WTC11 (cell line): ENCODE results near the gene DNAJB11. TPM values are rescaled to one million over a fixed set of nuclear protein-coding genes. Genes with fewer than 3 reads are reported as not detected.

ENCODE experiments used
- ATAC-seq: fragments of 200-7000 bp; cut with Tn5 transposase; 2 replicates; pipeline ENCODE4 v1.10.0; 2021; ENCODE audit warnings: mild to moderate bottlenecking, moderate library complexity
- CTCF ChIA-PET: fragments of 300-600 bp; sonication (Branson Sonifier 250); formaldehyde crosslinking; loops from one replicate; lab custom pipeline; 2021; ENCODE audit warnings: antibody characterized with exemption; lab: Charles Lee
- POLR2A ChIA-PET: fragments of 350-600 bp; sonication (Branson Sonifier 250); formaldehyde crosslinking; loops from one replicate; lab custom pipeline; 2021; ENCODE audit warnings: antibody characterized with exemption; lab: Charles Lee
- DNase-seq: peaks from one replicate; pipeline ENCODE4 v3.0.0; 2021; ENCODE audit warnings: low spot score
- H3K27ac Mint-ChIP-seq: 2 replicates; pipeline ENCODE4 v1.8.0; 2021; ENCODE audit warnings: mixed read lengths
- H3K27me3 Mint-ChIP-seq: 2 replicates; pipeline ENCODE4 v1.8.0; 2021; ENCODE audit warnings: low read depth, mild to moderate bottlenecking, moderate library complexity, mixed read lengths
- H3K36me3 Mint-ChIP-seq: 2 replicates; pipeline ENCODE4 v1.8.0; 2021; ENCODE audit warnings: mixed read lengths
- H3K4me1 Mint-ChIP-seq: 2 replicates; pipeline ENCODE4 v1.8.0; 2022; ENCODE audit warnings: mixed read lengths
- H3K4me3 Mint-ChIP-seq: 2 replicates; pipeline ENCODE4 v1.8.0; 2021; ENCODE audit warnings: mild to moderate bottlenecking, moderate library complexity, mixed read lengths
- H3K9me3 Mint-ChIP-seq: 2 replicates; pipeline ENCODE4 v1.8.0; 2021; ENCODE audit warnings: mixed read lengths
- ARID4B ChIP-seq: sonication (generic); formaldehyde crosslinking; IDR thresholded peaks from 2 replicates; pipeline ENCODE4 v1.8.0; 2023; ENCODE audit warnings: missing genetic modification reagents, mild to moderate bottlenecking, borderline replicate concordance
- ATF1 ChIP-seq: sonication (generic); formaldehyde crosslinking; IDR thresholded peaks from 2 replicates; pipeline ENCODE4 v1.8.1; 2023; ENCODE audit warnings: mild to moderate bottlenecking, moderate library complexity, missing genetic modification reagents
- CBFB ChIP-seq: sonication (generic); formaldehyde crosslinking; IDR thresholded peaks from 2 replicates; pipeline ENCODE4 v1.8.1; 2022; ENCODE audit warnings: mild to moderate bottlenecking, low read depth, missing genetic modification reagents
- ESRRA ChIP-seq: sonication (generic); formaldehyde crosslinking; IDR thresholded peaks from 2 replicates; pipeline ENCODE4 v1.8.1; 2022; ENCODE audit warnings: mild to moderate bottlenecking, missing genetic modification reagents, borderline replicate concordance
- ETV6 ChIP-seq: sonication (generic); formaldehyde crosslinking; IDR thresholded peaks from 2 replicates; pipeline ENCODE4 v1.8.1; 2022; ENCODE audit warnings: mild to moderate bottlenecking, missing genetic modification reagents
- GTF2I ChIP-seq: fragments of 250-450 bp; sonication (Bioruptor Pico); conservative IDR thresholded peaks from 2 replicates; pipeline ENCODE4 v1.4.0; 2021; ENCODE audit warnings: mild to moderate bottlenecking
- MXD4 ChIP-seq: fragments of 250-450 bp; sonication (Bioruptor Pico); IDR thresholded peaks from 2 replicates; pipeline ENCODE4 v1.8.0; 2021; ENCODE audit warnings: mild to moderate bottlenecking, moderate library complexity, borderline replicate concordance
- OVOL2 ChIP-seq: fragments of 250-450 bp; sonication (Bioruptor Pico); IDR thresholded peaks from 2 replicates; pipeline ENCODE4 v1.9.0; 2021; ENCODE audit warnings: mild to moderate bottlenecking, borderline replicate concordance
- RELA ChIP-seq: sonication (generic); formaldehyde crosslinking; IDR thresholded peaks from 2 replicates; pipeline ENCODE4 v1.8.1; 2022; ENCODE audit warnings: missing genetic modification reagents, mild to moderate bottlenecking, borderline replicate concordance
- ZNF121 ChIP-seq: sonication (generic); formaldehyde crosslinking; IDR thresholded peaks from 2 replicates; pipeline ENCODE4 v1.8.0; 2023; ENCODE audit warnings: missing genetic modification reagents
- ZNF219 ChIP-seq: sonication (generic); formaldehyde crosslinking; IDR thresholded peaks from 2 replicates; pipeline ENCODE4 v1.8.0; 2023; ENCODE audit warnings: missing genetic modification reagents, mild to moderate bottlenecking, borderline replicate concordance
- ZNF263 ChIP-seq: sonication (generic); formaldehyde crosslinking; IDR thresholded peaks from 2 replicates; pipeline ENCODE4 v1.8.1; 2022; ENCODE audit warnings: low read depth, mild to moderate bottlenecking, moderate library complexity, missing genetic modification reagents
- ZNF317 ChIP-seq: sonication (generic); formaldehyde crosslinking; IDR thresholded peaks from 2 replicates; pipeline ENCODE4 v1.8.1; 2023; ENCODE audit warnings: low read depth, mild to moderate bottlenecking, moderate library complexity, missing genetic modification reagents, borderline replicate concordance
- total RNA-seq: library from RNA; stranded (reverse); gene quantifications from 3 replicates; pipeline ENCODE4 v1.2.3, GENCODE V29; 2021
- TF ChIP-seq, protein P1 (sequence below): sonication (generic); formaldehyde crosslinking; IDR thresholded peaks from 2 replicates; pipeline ENCODE4 v1.8.0; 2023; ENCODE audit warnings: missing genetic modification reagents
- TF ChIP-seq, protein P2 (sequence below): fragments of 250-450 bp; sonication (Bioruptor Pico); conservative IDR thresholded peaks from 2 replicates; pipeline ENCODE4 v1.9.0; 2021; ENCODE audit warnings: mild to moderate bottlenecking
- TF ChIP-seq, protein P3 (sequence below): sonication (generic); formaldehyde crosslinking; IDR thresholded peaks from 2 replicates; pipeline ENCODE4 v1.8.1; 2023; ENCODE audit warnings: mild to moderate bottlenecking, missing genetic modification reagents, moderate library complexity
- TF ChIP-seq, protein P4 (sequence below): sonication (generic); formaldehyde crosslinking; IDR thresholded peaks from 2 replicates; pipeline ENCODE4 v1.8.0; 2022; ENCODE audit warnings: mild to moderate bottlenecking, missing genetic modification reagents

Gene DNAJB11
- total RNA-seq, 1 experiment from 2014 or later, result 56.3 TPM

DNA sequence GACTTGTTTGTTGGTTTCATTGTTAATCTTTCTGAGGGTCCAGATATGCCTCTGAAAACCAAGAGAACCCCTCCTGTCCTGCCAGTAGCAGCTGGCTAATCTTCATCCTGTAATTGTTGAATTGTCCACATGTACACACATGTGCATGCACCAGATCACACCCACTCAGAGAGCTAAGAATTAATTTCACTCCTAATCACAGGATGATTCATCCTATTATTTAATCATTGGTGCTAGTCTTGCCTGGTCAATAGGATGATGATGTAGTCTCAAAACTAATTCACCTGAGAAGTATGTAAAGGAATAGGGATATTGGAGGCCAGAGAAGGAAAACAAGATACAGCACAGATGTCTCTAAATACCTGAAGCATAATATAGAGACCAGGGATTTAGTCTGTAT is 34.6 kb downstream of the DNAJB11 start:
- DNase-seq (no peak), ATAC-seq (no peak)
- Mint-ChIP-seq H3K27ac (no peak overlapping the region), H3K4me1 (no peaks in the 10 kb centered on the region), H3K4me3 (no peak overlapping the region), H3K36me3 (no peaks in the 10 kb centered on the region), H3K9me3 (no peaks in the 10 kb centered on the region), H3K27me3 (no peaks in the 10 kb centered on the region; the same call in 1 of the 2 replicates)
- ChIA-PET CTCF (interaction anchor here (3.0 to 10.5 kb wide), 2 partner anchors 9 to 12 kb away, joined by 11 to 87 read pairs; partner anchors contain the start of gene AHSG), POLR2A (no interaction called here)
- TF ChIP-seq MXD4 (CRISPR knock-in tag) (no peak), RELA (CRISPR knock-in tag) (no peak), ZNF317 (CRISPR knock-in tag) (no peak), ZNF121 (CRISPR knock-in tag) (no peak), GTF2I (CRISPR knock-in tag) (no peak), ETV6 (no peak), CBFB (no peak), ARID4B (CRISPR knock-in tag) (no peak), OVOL2 (no peak), ZNF219 (CRISPR knock-in tag) (no peak), ESRRA (CRISPR knock-in tag) (no peak), ATF1 (CRISPR knock-in tag) (no peak), ZNF263 (CRISPR knock-in tag) (no peak)
- TF ChIP-seq, protein P1, sequence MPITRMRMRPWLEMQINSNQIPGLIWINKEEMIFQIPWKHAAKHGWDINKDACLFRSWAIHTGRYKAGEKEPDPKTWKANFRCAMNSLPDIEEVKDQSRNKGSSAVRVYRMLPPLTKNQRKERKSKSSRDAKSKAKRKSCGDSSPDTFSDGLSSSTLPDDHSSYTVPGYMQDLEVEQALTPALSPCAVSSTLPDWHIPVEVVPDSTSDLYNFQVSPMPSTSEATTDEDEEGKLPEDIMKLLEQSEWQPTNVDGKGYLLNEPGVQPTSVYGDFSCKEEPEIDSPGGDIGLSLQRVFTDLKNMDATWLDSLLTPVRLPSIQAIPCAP (CRISPR knock-in tag), result no peak
- TF ChIP-seq, protein P2, sequence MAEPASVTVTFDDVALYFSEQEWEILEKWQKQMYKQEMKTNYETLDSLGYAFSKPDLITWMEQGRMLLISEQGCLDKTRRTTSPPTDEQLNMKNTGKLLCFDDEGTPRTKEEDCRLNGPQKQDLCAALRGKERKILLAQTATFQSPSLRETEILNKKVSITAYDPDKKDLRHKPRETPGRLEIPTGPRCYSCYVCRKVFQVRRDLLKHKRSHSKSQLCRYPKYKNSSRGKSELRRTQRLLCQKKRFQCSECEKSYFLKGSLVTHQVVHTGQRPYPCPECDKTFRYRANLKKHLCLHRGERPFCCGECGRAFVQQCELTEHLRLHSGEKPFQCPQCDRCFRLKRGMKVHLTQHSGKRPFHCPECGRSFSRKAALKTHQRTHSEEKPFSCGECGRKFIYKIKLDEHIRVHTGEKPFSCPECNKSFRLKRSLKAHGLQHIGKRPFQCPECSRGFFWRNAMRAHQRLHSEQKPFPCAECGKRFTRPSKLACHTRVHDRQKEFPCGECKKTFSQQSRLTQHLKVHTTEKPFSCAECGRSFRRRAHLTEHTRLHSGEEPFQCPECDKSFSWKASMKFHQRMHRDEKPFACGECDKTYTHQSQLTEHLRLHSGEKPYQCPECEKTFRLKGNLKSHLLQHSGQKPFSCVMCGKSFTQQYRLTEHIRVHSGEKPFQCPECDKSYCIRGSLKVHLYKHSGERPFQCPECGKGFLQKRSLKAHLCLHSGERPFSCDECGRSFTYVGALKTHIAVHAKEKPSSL (CRISPR knock-in tag), result no peak
- TF ChIP-seq, protein P3, sequence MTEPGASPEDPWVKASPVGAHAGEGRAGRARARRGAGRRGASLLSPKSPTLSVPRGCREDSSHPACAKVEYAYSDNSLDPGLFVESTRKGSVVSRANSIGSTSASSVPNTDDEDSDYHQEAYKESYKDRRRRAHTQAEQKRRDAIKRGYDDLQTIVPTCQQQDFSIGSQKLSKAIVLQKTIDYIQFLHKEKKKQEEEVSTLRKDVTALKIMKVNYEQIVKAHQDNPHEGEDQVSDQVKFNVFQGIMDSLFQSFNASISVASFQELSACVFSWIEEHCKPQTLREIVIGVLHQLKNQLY, result no peak
- TF ChIP-seq, protein P4, sequence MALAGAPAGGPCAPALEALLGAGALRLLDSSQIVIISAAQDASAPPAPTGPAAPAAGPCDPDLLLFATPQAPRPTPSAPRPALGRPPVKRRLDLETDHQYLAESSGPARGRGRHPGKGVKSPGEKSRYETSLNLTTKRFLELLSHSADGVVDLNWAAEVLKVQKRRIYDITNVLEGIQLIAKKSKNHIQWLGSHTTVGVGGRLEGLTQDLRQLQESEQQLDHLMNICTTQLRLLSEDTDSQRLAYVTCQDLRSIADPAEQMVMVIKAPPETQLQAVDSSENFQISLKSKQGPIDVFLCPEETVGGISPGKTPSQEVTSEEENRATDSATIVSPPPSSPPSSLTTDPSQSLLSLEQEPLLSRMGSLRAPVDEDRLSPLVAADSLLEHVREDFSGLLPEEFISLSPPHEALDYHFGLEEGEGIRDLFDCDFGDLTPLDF (CRISPR knock-in tag), result no peak
